Measurements from ENCODE around the gene LYRM1.
"Not testable (repeated sequence)": the region's sequence is repeated elsewhere in the genome, so short reads cannot be mapped to it uniquely, and the experiment has no call there.

- not testable (repeated sequence) for TF ChIP-seq POLR2AphosphoS5, POLR2A (IDR thresholded peaks at IDR 0.05)
Observed at GRCh38 chr16:20973201-20973600, 72.6 kb downstream of the LYRM1 start.

Measured in breast epithelium (tissue), 3 donors.